HG02938 (cell line): ENCODE measurements around the gene MCM3.

Experiments
- ATAC-seq: cut with Tn5 transposase; IDR thresholded peaks from one replicate; pipeline ENCODE4 v1.9.1; 2021; ENCODE audit warnings: mild to moderate bottlenecking, moderate library complexity; ENCODE audit not compliant: unreplicated experiment

MCM3 gene

GRCh38 chr6:52254731-52255378 is 29.7 kb downstream of the MCM3 start:
- ATAC-seq: no peak

- no peak for ATAC-seq
Observed at GRCh38 chr6:52253494-52253893, 31.0 kb downstream of the MCM3 start.

DNA sequence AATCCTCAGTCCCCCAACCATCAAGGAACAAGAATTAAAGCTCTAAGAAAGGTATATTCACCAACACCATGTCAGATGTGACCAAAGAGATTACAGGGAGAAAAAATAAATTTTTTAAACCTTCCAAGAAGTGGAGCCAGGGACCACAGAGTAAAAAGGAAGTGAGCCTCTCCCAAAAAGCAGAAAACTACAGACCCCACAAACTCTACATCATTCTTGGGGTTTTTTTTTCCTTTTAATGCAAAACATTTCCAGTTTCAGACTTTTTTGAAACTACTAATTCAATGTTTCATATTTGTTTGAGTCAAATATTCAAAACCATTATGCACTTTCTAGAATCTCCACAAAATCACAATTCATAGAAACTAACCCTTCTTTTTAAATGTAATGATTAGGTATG is 33.4 kb downstream of the MCM3 start:
- ATAC-seq: no peak

DNA sequence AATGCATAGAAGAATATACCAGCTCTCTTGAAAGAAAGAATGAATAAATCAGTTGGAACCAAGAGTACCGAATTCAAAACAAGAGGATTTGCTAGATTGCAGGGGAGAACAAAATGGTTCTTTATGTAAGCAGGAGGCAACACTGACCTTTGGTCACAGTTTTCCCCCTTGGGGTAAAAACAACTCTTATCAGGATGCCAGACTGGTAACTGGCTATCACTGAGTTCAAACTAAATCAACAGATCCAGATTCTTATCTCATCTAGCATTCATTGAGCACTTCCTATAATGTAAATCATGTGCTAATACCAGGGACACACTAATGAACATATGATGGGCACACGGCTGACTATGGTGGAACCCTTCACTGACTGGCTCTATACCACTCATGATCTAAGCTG is 35.5 kb downstream of the MCM3 start:
- no peak for ATAC-seq

GRCh38 chr6:52245425-52245824 is 39.1 kb downstream of the MCM3 start:
- ATAC-seq: no peak

DNA sequence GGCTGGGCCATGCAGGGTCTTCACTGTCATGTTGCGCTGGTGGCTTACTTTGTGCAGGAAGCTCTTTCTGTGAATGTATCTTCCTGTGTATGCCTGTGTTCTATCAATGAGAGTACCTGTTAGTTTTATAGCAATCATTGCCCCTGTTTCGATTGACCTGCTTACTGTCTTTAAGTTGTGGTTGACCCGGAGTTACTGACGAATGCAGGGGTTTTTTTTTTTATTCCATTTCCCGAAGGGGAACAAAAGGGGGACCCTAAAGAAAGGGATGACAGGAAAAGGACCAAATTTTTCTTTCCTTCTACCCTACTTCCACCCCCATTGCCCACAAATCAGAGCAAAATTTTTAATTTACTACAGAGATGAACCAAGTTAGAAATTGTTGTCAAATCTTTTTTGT is 40.1 kb downstream of the MCM3 start, which contains the start of gene IL17F:
Gene IL17F (minus strand): TSS at position 101 of the 400 bp plus-strand sequence. CDS start 71 bp downstream, at position 30.
- ATAC-seq: no peak

- no peak for ATAC-seq
Observed at GRCh38 chr6:52243282-52243893, 41.2 kb downstream of the MCM3 start.

DNA sequence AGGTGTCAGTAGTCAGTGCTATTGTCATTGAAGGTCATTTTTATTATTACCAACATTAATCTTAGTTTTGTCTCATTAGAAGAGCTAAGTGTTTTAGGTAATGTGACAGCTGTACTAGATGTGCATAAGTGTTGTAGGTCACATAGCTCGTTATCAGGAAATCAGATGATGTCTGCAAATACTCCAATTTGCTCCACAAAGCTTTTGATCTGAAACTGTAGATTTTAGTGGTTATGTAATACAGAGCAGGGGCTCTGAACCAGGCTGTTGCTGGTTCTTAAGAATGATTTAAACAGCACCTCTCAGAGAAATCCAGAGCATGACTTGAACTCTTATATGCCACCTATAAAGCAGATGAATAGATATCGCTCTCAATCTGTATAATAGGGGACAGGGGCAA is 42.7 kb downstream of the MCM3 start:
- ATAC-seq: no peak

DNA sequence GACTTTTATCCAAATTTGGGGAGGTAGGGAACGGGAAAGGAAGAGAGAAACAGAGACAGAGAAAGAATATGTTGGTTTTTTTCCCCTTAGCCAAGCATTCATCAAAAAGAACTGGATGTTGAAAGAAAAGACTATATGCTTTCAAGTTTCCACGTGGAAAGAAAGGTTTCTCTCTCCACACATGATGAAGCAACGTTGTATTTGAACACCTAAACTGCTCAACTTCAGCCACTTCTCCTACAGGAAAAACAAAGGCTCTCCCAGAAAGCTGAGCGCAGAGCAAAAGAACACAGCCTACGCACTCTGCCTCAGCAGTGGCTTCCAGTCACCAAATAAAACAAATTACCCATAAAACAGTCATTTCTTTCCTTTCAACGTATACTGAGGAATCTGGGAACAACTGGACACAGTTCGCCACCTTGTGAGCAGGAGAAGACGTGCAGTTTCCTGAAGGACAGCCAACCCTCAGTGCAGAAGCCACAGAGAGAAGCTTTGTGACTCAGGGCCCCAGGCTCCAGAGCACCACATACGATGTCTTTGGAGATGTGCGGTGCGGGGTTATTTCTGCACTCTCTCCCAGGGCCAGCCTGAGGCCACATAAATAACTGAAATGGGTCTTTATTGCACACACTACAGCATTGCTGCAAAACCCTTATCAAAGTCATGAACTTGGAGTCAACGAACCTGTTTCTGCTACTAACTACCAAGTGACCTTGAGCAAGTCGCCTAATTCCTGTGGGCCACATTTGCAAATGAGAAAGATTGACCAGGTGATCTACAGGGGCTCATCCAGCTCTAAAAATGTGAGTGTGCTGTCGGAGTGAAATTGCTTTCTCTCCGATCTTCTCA is 50.3 kb downstream of the MCM3 start:
- ATAC-seq: no peak

GRCh38 chr6:52233005-52233404 is 51.5 kb downstream of the MCM3 start:
- ATAC-seq: no peak

DNA sequence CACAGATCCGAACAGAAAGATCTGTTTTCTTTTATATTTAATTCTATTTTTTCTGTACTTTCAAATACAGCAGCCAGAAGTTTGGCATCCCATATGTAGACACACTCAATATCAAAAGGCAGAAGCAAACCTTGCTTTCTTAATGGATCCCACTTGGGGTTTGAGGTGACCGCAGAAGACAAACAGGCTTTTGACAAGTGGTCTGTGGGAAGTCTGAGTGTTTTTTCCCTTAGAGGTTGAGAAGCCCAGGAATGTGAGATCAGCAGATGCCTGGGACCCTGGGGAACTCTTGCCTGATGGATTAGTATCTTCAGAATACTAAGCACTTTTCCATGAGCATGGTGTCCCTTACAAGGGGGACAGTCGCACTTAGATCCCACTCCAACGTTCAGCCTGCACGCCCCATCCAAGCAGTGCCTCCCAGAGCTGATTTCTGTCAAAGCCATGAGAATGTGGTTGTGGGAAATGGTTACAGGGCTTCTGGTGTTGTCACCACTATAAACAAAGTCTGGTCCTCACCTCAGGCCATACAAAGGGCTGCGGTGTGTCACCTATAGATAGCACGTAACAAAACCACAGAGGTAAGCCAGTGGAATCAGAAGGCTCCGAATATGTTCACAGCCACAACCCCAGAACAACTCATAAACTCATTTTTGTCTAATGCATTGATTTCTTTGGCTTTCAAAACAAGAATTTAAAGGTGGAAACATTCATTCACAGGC is 53.0 kb downstream of the MCM3 start:
- no peak for ATAC-seq

GRCh38 chr6:52230685-52231084 is 53.9 kb downstream of the MCM3 start:
- no peak for ATAC-seq

DNA sequence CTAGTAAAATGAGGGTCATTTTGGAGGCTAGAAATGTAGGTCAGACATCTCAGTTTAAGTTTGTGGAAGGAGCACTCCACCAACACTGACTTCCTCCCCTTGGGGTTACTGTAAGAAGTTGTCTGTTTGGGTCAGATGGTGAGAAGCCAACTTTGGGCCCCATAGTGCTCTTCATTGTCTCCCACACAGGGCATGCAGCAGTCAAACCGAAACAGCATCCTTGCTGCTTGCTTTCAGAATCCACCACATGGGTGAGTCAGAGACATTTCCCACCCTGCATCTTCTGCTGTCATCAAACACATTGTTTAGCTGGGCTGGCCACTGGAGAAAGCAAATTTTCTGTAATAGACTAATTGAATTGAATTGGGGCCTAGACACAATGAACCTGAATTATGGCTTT is 57.0 kb downstream of the MCM3 start:
- peak; percentile 99 for ATAC-seq

DNA sequence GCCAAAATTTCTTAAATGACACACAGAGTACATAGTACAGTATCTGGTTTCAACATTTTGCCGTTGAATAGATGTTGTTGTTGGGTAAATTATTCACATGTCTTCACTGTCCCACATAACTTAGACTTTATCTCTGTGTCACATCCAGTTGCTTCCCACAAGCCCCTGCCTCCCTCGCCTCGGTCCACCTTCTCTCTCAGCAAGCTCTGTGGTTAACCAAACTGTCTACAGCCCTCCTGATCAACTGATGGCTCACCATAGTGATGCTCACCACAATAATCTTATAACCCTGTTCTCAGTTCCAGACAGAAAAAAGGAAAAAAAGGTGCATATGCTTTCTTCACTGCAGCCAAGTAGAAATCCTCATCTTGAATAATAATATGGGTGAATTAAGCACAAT is 63.2 kb downstream of the MCM3 start:
- peak; percentile 88 for ATAC-seq

DNA sequence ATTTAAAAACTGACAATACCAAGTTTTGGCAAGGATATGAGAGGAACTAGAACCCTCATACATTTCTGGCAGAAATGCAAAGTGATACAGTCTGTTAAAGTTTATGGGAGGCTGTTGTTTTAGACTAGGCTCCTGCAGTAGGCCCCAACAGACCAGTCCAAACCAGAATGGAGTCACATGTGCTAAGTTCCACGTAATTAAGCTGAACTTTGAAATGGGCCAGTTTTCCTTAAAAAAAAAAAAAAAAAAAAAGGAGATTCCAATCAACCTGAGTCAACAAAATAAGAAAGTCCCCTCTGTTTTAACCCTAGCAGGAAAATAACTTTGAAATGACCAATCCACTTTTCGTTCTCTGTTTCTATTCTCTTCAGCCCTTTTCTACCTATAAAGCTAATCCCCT is 66.8 kb downstream of the MCM3 start:
- ATAC-seq: no peak

GRCh38 chr6:52216932-52217575 is 67.5 kb downstream of the MCM3 start:
- no peak for ATAC-seq

DNA sequence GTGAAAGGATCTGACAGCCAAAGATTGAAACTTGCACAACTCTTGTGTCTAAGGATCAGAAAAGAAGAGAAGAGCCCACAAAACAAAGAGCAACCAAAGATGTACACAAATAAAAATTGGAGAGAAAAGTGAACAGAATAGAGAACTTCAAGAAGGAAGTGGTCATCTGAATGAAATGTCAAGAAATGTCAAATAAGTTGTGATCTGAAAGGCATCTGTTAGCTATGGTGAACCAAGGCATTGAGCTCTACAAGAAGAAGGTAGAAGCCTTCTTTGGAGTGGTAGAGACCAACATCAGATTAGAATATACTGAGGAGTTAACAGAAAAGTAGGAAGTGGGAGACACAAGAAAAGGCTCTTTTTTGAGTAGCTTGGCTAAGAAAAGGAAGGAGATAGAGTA is 68.8 kb downstream of the MCM3 start:
- no peak for ATAC-seq
